Breast epithelium (tissue), 4 donors: ENCODE data around the gene MAP3K7. TPM values are rescaled to one million over a fixed set of nuclear protein-coding genes. Genes with fewer than 3 reads are reported as not detected.

Experiments
- DNase-seq, 2 donors: peaks; one replicate each; pipeline ENCODE4 v3.0.0-alpha.2; 2019; ENCODE audit warnings: low spot score in 2 of 2
- H3K27ac ChIP-seq, 2 donors: fragments of 200-600 bp; sonication (generic) in 1 of 2; one replicate each; pipeline ENCODE4 v1.5.1; 2016 to 2019; ENCODE audit warnings: mild to moderate bottlenecking in 1 of 2
- H3K27me3 ChIP-seq, 2 donors: fragments of 200-600 bp; sonication (generic) in 1 of 2; one replicate each; pipeline versions ENCODE4 v1.5.1 to v1.6.0; 2017 to 2019; ENCODE audit warnings: control low read depth in 1 of 2, mild to moderate bottlenecking in 1 of 2
- H3K36me3 ChIP-seq: fragments of 200-600 bp; one replicate; pipeline ENCODE4 v1.5.1; 2019
- H3K4me1 ChIP-seq, 2 donors: fragments of 200-600 bp; sonication (generic); one replicate each; pipeline ENCODE4 v1.5.1; 2016 to 2019; ENCODE audit warnings: control low read depth in 1 of 2
- H3K4me3 ChIP-seq, 3 donors: fragments of 200-600 bp; sonication (generic); 1 replicate in 2 of 3; 2 replicates in 1 of 3; pipeline ENCODE4 v1.5.1; 2016 to 2019; ENCODE audit warnings: mild to moderate bottlenecking in 3 of 3, moderate library complexity in 2 of 3
- H3K9me3 ChIP-seq, 2 donors: fragments of 200-600 bp; sonication (generic) in 1 of 2; one replicate each; pipeline ENCODE4 v1.5.1; 2016 to 2019; ENCODE audit warnings: control low read depth in 1 of 2
- POLR2A ChIP-seq: fragments of 450-650 bp; IDR thresholded peaks from one replicate; pipeline ENCODE4 v1.6.1; 2016; ENCODE audit warnings: antibody characterized with exemption, mild to moderate bottlenecking, moderate library complexity
- POLR2AphosphoS5 ChIP-seq, 3 donors: sonication (generic); formaldehyde crosslinking; IDR thresholded peaks; one replicate each; pipeline ENCODE4 v1.6.1; 2017; ENCODE audit warnings: antibody characterized with exemption in 3 of 3
- intact Hi-C: fragments of 100-400 bp; cut with DNase I; formaldehyde crosslinking; loops from one replicate; pipeline ENCODE4 v1.15.1; 2023; ENCODE audit warnings: low total_unique reads
- total RNA-seq, 3 donors: library from RNA; depleted of rRNA; stranded (reverse); fragments of >200 nt; gene quantifications; one replicate each; pipeline ENCODE4 v1.1.0, GENCODE V29; 2016
- TF ChIP-seq, protein P1 (sequence below), 3 donors: fragments of 450-650 bp; IDR thresholded peaks; one replicate each; pipeline ENCODE4 v1.5.1; 2016 to 2017; ENCODE audit warnings: antibody characterized with exemption in 3 of 3, mild to moderate bottlenecking in 3 of 3, moderate library complexity in 3 of 3

Gene MAP3K7
- total RNA-seq, 3 donors from 2014 or later, result 26.2 to 52.4 (median 31.1) TPM

DNA sequence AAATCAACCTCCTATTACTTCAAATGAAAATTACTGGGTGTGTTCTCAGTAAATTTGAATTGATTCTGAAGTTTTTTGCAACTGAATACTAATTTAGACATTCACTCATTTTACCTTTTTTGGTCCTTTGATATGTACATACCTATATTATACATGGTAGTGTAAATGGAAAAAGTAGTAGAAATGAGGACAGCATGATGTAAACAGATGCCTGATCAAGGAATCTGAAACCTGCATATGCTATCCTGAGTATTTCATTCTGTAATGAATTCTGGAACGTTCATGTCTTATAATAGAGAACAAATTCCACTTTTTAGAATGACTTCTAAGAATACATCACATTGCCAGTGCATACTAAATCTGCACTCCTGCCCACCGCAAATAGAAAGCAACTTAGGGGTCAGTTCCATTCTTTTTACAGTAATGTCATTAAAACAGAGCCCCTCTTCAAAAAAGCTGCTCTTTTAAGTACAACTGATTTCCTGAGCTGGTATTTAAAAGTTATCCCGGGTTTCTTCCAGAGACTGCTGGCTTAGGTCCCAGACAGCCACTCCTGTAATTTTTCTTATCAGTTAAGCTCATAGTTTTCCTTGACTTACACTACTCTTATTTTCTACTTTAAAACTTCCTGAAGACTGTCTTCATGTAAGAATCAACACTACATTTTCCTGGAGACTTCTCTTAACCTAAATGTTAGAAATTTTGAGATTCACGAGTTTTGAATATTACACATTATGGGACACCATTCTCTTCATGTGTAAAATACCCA lies 48.4 kb downstream of the MAP3K7 start:
- Histone ChIP-seq H3K4me1 (no peaks in the 10 kb centered on the region), H3K9me3 (no peaks in the 10 kb centered on the region), H3K27ac (no peak overlapping the region), H3K27me3 (no peaks in the 10 kb centered on the region), H3K36me3 (no peaks in the 10 kb centered on the region), H3K4me3 (no peak overlapping the region)
- TF ChIP-seq, protein P1, sequence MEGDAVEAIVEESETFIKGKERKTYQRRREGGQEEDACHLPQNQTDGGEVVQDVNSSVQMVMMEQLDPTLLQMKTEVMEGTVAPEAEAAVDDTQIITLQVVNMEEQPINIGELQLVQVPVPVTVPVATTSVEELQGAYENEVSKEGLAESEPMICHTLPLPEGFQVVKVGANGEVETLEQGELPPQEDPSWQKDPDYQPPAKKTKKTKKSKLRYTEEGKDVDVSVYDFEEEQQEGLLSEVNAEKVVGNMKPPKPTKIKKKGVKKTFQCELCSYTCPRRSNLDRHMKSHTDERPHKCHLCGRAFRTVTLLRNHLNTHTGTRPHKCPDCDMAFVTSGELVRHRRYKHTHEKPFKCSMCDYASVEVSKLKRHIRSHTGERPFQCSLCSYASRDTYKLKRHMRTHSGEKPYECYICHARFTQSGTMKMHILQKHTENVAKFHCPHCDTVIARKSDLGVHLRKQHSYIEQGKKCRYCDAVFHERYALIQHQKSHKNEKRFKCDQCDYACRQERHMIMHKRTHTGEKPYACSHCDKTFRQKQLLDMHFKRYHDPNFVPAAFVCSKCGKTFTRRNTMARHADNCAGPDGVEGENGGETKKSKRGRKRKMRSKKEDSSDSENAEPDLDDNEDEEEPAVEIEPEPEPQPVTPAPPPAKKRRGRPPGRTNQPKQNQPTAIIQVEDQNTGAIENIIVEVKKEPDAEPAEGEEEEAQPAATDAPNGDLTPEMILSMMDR (IDR thresholded peaks at IDR 0.05), result no peak
- TF ChIP-seq POLR2AphosphoS5 (IDR thresholded peaks at IDR 0.05), result no peak
- no peak for TF ChIP-seq POLR2A
- DNase-seq, result no peak
- intact Hi-C loops, result no loop called here

GRCh38 chr6:90537723-90538258 lies 49.1 kb downstream of the MAP3K7 start:
- no peaks in the 10 kb centered on the region for H3K36me3 ChIP-seq

GRCh38 chr6:90537027-90537426 lies 49.8 kb downstream of the MAP3K7 start:
- H3K9me3 ChIP-seq, result no peaks in the 10 kb centered on the region
- H3K4me3 ChIP-seq, result no peak overlapping the region
- no peaks in the 10 kb centered on the region for H3K36me3 ChIP-seq
- no peak overlapping the region for H3K27ac ChIP-seq
- no peaks in the 10 kb centered on the region for H3K27me3 ChIP-seq
- no peak for TF ChIP-seq POLR2AphosphoS5 (IDR thresholded peaks at IDR 0.05)
- TF ChIP-seq, protein P1 (IDR thresholded peaks at IDR 0.05), result no peak
- TF ChIP-seq POLR2A, result no peak
- DNase-seq, result no peak
- intact Hi-C loops, result no loop called here
- H3K4me1 ChIP-seq, result no peaks in the 10 kb centered on the region

More at GRCh38 chr6:90537723-90538258, 49.1 kb downstream of the MAP3K7 start:
- H3K27ac ChIP-seq, result no peak overlapping the region
- H3K9me3 ChIP-seq, result no peaks in the 10 kb centered on the region
- no peak for DNase-seq
- no peak for TF ChIP-seq POLR2A
- TF ChIP-seq, protein P1 (IDR thresholded peaks at IDR 0.05), result no peak
- TF ChIP-seq POLR2AphosphoS5 (IDR thresholded peaks at IDR 0.05), result no peak
- intact Hi-C loops, result no loop called here
- H3K27me3 ChIP-seq, result no peaks in the 10 kb centered on the region
- no peaks in the 10 kb centered on the region for H3K4me1 ChIP-seq
- H3K4me3 ChIP-seq, result no peak overlapping the region

DNA sequence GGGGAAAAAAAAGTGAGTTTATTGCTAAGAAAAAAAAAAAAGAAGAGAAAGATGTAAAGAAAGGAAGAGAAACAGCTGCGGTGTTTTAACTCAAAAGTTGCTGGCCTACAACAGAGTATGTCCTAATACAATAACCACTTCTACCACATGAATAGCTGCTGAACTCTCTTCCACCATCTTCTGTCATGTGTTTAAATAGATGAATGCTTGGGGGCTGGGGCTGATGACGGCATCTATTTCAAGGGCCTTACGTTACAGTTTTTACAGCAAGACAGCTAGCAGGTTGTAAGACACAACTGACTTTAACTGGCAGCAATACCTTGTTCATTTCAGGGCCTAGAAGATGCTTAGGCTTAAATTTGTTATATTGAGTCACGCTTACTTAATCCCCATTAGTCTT lies 50.4 kb downstream of the MAP3K7 start:
- Histone ChIP-seq H3K9me3 (no peaks in the 10 kb centered on the region), H3K27ac (no peak overlapping the region), H3K36me3 (no peaks in the 10 kb centered on the region), H3K4me1 (no peaks in the 10 kb centered on the region), H3K27me3 (no peaks in the 10 kb centered on the region), H3K4me3 (no peak overlapping the region)
- TF ChIP-seq, protein P1 (IDR thresholded peaks at IDR 0.05), result no peak
- TF ChIP-seq POLR2A (no peak), POLR2AphosphoS5 (IDR thresholded peaks at IDR 0.05) (no peak)
- DNase-seq, result no peak
- intact Hi-C loops, result no loop called here

DNA sequence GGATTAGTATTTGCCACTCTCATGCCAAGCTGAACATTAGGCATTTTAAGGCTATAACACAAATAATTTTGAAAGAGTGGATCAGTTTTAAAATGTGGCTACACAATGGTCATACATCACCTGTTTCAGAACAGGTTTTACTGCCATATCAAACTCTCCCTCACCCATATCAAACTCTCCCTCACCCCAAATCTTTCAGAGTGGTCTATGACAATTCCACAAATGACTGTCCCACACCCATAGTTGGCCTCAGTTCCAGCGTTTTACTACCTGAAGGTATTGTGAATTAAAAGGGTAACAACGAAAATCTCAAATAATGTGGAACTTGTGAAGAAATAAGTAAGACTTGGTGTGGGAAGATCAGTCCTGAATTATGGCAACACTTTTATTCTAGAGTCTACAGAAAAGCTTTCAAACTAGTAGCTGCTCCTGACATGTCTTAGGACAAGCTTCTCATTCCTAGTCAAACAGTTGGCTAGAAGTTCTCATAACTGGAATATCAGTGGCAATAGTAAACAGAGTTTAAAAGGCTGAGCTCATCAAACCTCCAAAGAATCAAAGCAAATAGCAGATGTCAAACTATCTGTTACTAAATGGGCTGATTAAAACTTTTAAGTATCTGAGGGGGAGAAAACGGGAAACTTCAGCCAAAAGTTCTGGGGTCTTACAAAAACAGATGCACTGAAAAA lies 52.4 kb downstream of the MAP3K7 start:
- Histone ChIP-seq H3K4me1 (no peaks in the 10 kb centered on the region), H3K27ac (no peak overlapping the region), H3K9me3 (no peaks in the 10 kb centered on the region), H3K27me3 (no peaks in the 10 kb centered on the region), H3K36me3 (no peaks in the 10 kb centered on the region), H3K4me3 (no peak overlapping the region)
- TF ChIP-seq POLR2A (no peak), POLR2AphosphoS5 (IDR thresholded peaks at IDR 0.05) (no peak)
- TF ChIP-seq, protein P1 (IDR thresholded peaks at IDR 0.05), result no peak
- no peak for DNase-seq
- intact Hi-C loops, result no loop called here
